GM12878 (cell line): ENCODE data around the gene PRADC1. TPM values are rescaled to one million over a fixed set of nuclear protein-coding genes. Genes with fewer than 3 reads are reported as not detected.
A peak's percentile ranks its signal among the peaks of the same experiment; 100 is the strongest.

Experiments used
- ASH2L ChIP-seq: fragments of 300-600, 200-600 bp; sonication (generic); IDR thresholded peaks from 2 replicates; pipeline ENCODE4 v1.6.1; 2017; ENCODE audit warnings: low read depth, mild to moderate bottlenecking, borderline replicate concordance
- CREB1 ChIP-seq: IDR thresholded peaks from 2 replicates; pipeline ENCODE4 v1.6.1; 2012; ENCODE audit warnings: low read depth, mild to moderate bottlenecking, inconsistent platforms
- CREM ChIP-seq: IDR thresholded peaks from 2 replicates; pipeline ENCODE4 v1.6.1; 2014; ENCODE audit warnings: antibody characterized with exemption, low read depth
- HDAC2 ChIP-seq: fragments of 200-600 bp; sonication (generic); IDR thresholded peaks from 2 replicates; pipeline ENCODE4 v1.6.1; 2017
- JUND ChIP-seq: IDR thresholded peaks from 2 replicates; pipeline ENCODE4 v1.6.1; 2012; ENCODE audit warnings: low read depth, mild to moderate bottlenecking, low read length, improper control_type of control experiment, moderate library complexity
- KLF5 ChIP-seq: fragments of 450-650 bp; IDR thresholded peaks from 2 replicates; pipeline ENCODE4 v1.6.1; 2014; ENCODE audit warnings: mild to moderate bottlenecking; ENCODE audit not compliant: partially characterized antibody
- MYB ChIP-seq: fragments of 150-350 bp; IDR thresholded peaks from 2 replicates; pipeline ENCODE4 v1.6.1; 2014; ENCODE audit warnings: mild to moderate bottlenecking, low read depth, low read length, borderline replicate concordance
- NR2C1 ChIP-seq: fragments of 450-650 bp; IDR thresholded peaks from 2 replicates; pipeline ENCODE4 v1.6.1; 2017; ENCODE audit warnings: antibody characterized with exemption, mild to moderate bottlenecking, moderate library complexity
- NRF1 ChIP-seq: conservative IDR thresholded peaks from 2 replicates; pipeline ENCODE4 v1.6.1; 2011; ENCODE audit warnings: mild to moderate bottlenecking, low read depth, low read length, improper control_type of control experiment
- PML ChIP-seq: IDR thresholded peaks from 2 replicates; pipeline ENCODE4 v1.6.1; 2012; ENCODE audit warnings: low read length, inconsistent platforms
- POLR2A ChIP-seq: IDR thresholded peaks from 2 replicates; pipeline ENCODE4 v1.6.1; 2011; ENCODE audit warnings: low read depth, mild to moderate bottlenecking, low read length
- RB1 ChIP-seq: fragments of 450-650 bp; formaldehyde crosslinking; IDR thresholded peaks from 2 replicates; pipeline ENCODE4 v1.6.1; 2017; ENCODE audit warnings: mild to moderate bottlenecking, borderline replicate concordance
- RFX5 ChIP-seq: IDR thresholded peaks from 2 replicates; pipeline ENCODE4 v1.6.1; 2011; ENCODE audit warnings: low read depth, low read length, improper control_type of control experiment
- SIN3A ChIP-seq: IDR thresholded peaks from 2 replicates; pipeline ENCODE4 v1.6.1; 2012; ENCODE audit warnings: low read depth, low read length, improper control_type of control experiment
- SMAD5 ChIP-seq: IDR thresholded peaks from 2 replicates; pipeline ENCODE4 v1.6.1; 2016; ENCODE audit warnings: antibody characterized with exemption, low read depth
- SREBF1 ChIP-seq: IDR thresholded peaks from 2 replicates; pipeline ENCODE4 v1.6.1; 2012; ENCODE audit warnings: mild to moderate bottlenecking, low read length
- TCF12 ChIP-seq: IDR thresholded peaks from 2 replicates; pipeline ENCODE4 v1.6.1; 2011; ENCODE audit warnings: low read depth, mild to moderate bottlenecking, low read length
- TCF3 ChIP-seq: IDR thresholded peaks from 2 replicates; pipeline ENCODE4 v1.6.1; 2012; ENCODE audit warnings: low read depth, mild to moderate bottlenecking, low read length, borderline replicate concordance; ENCODE audit not compliant: insufficient read depth
- ZBED1 ChIP-seq: IDR thresholded peaks from 2 replicates; pipeline ENCODE4 v1.6.1; 2016; ENCODE audit warnings: borderline replicate concordance
- polyA plus RNA-seq, 11 experiments: library from polyadenylated mRNA; depleted of rRNA in 4 of 11; unstranded in 6 of 11; stranded (reverse) in 5 of 11; fragments of >200 nt; fragmentation: Nextera tagmentation in 4 of 11; fragmentation: Illumina TruSeq in 1 of 11; extraction: Ambion mirVana in 4 of 11; extraction: Trizol in 1 of 11; gene quantifications; 1 replicate in 1 of 11; 2 replicates in 10 of 11; pipeline versions ENCODE4 v1.2.1 to v1.2.3, GENCODE V29; 2011 to 2016; ENCODE audit warnings: inconsistent platforms in 2 of 11, missing spikeins in 2 of 11, low read depth in 1 of 11
- total RNA-seq, 4 experiments: library from RNA; depleted of rRNA in 3 of 4; stranded (reverse); fragments of >200 nt in 3 of 4; fragmentation: Illumina TruSeq in 1 of 4; extraction: Trizol in 1 of 4; gene quantifications; 2 replicates each; pipeline versions ENCODE4 v1.2.1 to v1.2.3, GENCODE V29; 2013 to 2021
- TF ChIP-seq, protein P1 (sequence below): fragments of 450-650 bp; formaldehyde crosslinking; IDR thresholded peaks from 2 replicates; pipeline ENCODE4 v1.5.0; 2022; ENCODE audit warnings: mild to moderate bottlenecking, missing genetic modification characterization
- TF ChIP-seq, protein P2 (sequence below): IDR thresholded peaks from 2 replicates; pipeline ENCODE4 v1.6.1; 2012; ENCODE audit warnings: low read length, inconsistent platforms
- TF ChIP-seq, protein P3 (sequence below): IDR thresholded peaks from 2 replicates; pipeline ENCODE4 v1.6.1; 2011; ENCODE audit warnings: borderline replicate concordance, low read depth, mild to moderate bottlenecking, moderate library complexity, mixed read lengths, low read length; ENCODE audit not compliant: insufficient read depth; ENCODE audit errors: extremely low read length
- TF ChIP-seq, protein P4 (sequence below): fragments of 450-650 bp; IDR thresholded peaks from 2 replicates; pipeline ENCODE4 v1.6.1; 2018; ENCODE audit warnings: mild to moderate bottlenecking, low read depth, moderate library complexity; ENCODE audit not compliant: partially characterized antibody

The PRADC1 gene
- total and polyA plus RNA-seq, 10 of the 15 experiments (the other 5 are each of a cell fraction or from before 2014, with no cell fraction given), result 3.7 to 39.0 (median 13.8) TPM

DNA sequence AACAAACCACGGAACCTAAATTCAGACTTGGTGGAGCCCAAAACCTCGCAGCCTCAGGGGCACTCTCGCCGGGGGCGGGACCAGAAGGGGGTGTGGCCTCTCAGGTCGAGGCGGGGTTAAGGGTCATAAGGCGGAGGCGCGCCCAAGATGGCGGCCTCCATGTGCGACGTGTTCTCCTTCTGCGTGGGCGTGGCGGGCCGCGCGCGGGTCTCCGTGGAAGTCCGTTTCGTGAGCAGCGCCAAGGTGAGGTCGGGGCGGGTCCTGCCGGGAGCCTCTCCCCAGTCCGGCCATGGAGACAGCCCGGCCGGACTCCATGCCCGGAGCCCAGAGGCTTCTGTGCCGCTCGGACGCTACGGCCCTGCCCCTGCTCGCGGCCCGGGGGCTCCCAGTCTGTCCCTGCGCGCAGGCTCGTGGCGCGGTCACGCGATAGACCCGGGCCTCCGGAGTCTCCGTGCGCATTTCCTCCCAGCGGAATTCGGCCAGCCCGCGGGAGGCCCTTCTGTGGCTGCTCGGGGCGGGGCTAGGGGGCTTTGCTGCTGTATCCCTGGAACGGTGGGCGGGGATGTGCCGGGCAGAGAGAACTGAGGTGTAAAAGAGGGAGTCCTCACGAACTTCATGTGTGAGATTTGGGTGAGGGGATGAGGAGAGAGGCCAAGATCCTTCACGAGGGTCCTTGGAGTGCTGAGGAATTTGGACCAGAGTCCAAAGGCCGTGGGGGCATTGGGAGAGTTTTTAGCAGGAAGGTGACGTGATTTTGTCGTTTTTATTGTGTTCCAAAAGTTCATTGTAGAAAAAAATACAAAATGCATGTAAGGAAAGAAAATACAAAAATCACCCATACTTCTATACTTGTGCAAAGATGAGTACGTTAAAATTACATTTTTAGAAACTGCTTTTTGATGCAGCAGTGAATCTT, 18.7 kb downstream of the PRADC1 start, which contains the start of gene SMYD5 (continued):
- TF ChIP-seq, protein P1, sequence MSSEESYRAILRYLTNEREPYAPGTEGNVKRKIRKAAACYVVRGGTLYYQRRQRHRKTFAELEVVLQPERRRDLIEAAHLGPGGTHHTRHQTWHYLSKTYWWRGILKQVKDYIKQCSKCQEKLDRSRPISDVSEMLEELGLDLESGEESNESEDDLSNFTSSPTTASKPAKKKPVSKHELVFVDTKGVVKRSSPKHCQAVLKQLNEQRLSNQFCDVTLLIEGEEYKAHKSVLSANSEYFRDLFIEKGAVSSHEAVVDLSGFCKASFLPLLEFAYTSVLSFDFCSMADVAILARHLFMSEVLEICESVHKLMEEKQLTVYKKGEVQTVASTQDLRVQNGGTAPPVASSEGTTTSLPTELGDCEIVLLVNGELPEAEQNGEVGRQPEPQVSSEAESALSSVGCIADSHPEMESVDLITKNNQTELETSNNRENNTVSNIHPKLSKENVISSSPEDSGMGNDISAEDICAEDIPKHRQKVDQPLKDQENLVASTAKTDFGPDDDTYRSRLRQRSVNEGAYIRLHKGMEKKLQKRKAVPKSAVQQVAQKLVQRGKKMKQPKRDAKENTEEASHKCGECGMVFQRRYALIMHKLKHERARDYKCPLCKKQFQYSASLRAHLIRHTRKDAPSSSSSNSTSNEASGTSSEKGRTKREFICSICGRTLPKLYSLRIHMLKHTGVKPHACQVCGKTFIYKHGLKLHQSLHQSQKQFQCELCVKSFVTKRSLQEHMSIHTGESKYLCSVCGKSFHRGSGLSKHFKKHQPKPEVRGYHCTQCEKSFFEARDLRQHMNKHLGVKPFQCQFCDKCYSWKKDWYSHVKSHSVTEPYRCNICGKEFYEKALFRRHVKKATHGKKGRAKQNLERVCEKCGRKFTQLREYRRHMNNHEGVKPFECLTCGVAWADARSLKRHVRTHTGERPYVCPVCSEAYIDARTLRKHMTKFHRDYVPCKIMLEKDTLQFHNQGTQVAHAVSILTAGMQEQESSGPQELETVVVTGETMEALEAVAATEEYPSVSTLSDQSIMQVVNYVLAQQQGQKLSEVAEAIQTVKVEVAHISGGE, result no peak
- TF ChIP-seq PML (no peak), TCF12 (no peak), TCF3 (no peak), CREB1 (no peak; the same call in 1 of the 2 replicates), CREM (0 out of 2 replicates have a peak, but pooled peaks have one; percentile 19), JUND (no peak), SMAD5 (no peak), RFX5 (no peak), ZBED1 (no peak), NRF1 (0 out of 2 replicates have a peak, but pooled peaks have one; percentile 13), MYB (no peak), ASH2L (peak; percentile 71; the same call in 1 of the 2 replicates), RB1 (0 out of 2 replicates have a peak, but pooled peaks have one; percentile 59), NR2C1 (peak; percentile 99), KLF5 (peak; percentile 59), SIN3A (peak; percentile 93), HDAC2 (no peak), SREBF1 (peak; percentile 66; the same call in 1 of the 2 replicates), POLR2A (peak; percentile 88)
- TF ChIP-seq, protein P2, sequence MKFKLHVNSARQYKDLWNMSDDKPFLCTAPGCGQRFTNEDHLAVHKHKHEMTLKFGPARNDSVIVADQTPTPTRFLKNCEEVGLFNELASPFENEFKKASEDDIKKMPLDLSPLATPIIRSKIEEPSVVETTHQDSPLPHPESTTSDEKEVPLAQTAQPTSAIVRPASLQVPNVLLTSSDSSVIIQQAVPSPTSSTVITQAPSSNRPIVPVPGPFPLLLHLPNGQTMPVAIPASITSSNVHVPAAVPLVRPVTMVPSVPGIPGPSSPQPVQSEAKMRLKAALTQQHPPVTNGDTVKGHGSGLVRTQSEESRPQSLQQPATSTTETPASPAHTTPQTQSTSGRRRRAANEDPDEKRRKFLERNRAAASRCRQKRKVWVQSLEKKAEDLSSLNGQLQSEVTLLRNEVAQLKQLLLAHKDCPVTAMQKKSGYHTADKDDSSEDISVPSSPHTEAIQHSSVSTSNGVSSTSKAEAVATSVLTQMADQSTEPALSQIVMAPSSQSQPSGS, result no peak
- TF ChIP-seq, protein P3, sequence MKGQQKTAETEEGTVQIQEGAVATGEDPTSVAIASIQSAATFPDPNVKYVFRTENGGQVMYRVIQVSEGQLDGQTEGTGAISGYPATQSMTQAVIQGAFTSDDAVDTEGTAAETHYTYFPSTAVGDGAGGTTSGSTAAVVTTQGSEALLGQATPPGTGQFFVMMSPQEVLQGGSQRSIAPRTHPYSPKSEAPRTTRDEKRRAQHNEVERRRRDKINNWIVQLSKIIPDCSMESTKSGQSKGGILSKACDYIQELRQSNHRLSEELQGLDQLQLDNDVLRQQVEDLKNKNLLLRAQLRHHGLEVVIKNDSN, result peak; percentile 14
- TF ChIP-seq, protein P4, sequence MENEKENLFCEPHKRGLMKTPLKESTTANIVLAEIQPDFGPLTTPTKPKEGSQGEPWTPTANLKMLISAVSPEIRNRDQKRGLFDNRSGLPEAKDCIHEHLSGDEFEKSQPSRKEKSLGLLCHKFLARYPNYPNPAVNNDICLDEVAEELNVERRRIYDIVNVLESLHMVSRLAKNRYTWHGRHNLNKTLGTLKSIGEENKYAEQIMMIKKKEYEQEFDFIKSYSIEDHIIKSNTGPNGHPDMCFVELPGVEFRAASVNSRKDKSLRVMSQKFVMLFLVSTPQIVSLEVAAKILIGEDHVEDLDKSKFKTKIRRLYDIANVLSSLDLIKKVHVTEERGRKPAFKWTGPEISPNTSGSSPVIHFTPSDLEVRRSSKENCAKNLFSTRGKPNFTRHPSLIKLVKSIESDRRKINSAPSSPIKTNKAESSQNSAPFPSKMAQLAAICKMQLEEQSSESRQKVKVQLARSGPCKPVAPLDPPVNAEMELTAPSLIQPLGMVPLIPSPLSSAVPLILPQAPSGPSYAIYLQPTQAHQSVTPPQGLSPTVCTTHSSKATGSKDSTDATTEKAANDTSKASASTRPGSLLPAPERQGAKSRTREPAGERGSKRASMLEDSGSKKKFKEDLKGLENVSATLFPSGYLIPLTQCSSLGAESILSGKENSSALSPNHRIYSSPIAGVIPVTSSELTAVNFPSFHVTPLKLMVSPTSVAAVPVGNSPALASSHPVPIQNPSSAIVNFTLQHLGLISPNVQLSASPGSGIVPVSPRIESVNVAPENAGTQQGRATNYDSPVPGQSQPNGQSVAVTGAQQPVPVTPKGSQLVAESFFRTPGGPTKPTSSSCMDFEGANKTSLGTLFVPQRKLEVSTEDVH, result no peak
